GM18907 (cell line): ENCODE data around the gene VPS50.
"Not testable (repeated sequence)": the region's sequence is repeated elsewhere in the genome, so short reads cannot be mapped to it uniquely, and the experiment has no call there.

Source experiments
- ATAC-seq: cut with Tn5 transposase; IDR thresholded peaks from one replicate; pipeline ENCODE4 v1.9.1; 2021; ENCODE audit warnings: mild to moderate bottlenecking, moderate library complexity; ENCODE audit not compliant: unreplicated experiment

The VPS50 gene

GRCh38 chr7:93239824-93240223 is 7.7 kb downstream of the VPS50 start:
- ATAC-seq: no peak

- no peak for ATAC-seq
These were observed 9.9 kb downstream of the VPS50 start for GRCh38 chr7:93242106-93242505.

DNA sequence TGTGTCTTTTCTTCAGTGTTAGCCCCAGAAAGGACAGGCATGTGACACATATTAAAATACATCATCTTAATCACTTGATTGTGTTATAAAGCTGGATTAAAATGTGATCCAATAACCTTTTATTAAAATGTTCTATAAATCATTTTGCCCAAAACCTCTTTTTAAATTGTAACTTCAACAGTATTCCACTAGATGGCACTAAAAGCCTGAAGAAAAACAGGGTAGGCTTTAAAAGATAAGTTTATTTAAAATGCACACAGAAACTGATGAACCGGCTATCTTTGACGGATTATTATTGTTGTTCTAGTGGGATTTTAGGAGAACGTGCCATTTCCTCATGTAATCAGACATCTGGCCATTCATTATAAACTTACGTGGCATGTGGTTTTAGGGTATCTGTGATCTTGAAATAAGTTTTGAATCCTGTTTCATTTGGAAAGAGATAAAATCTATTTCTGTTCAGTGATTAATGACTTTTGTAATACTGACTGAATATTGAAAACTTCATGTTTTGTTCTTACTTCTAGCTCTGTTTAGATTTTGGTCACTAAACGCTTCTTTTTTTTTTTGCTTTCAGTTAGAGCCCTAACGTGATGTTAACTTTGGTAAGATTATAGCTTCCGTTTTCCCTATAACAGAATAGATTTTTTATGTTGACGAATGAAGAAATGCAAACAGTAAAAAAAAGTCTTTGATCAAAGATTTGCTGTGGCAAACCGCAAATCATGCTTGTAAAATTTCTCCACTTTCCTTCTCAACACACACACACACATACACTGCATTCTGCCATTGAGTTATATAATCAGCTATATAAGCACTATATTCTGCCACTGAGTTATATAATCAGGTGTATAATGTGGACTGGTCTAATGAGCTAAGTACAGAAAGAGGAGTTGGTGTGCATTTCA is 13.6 kb downstream of the VPS50 start:
- no peak for ATAC-seq

DNA sequence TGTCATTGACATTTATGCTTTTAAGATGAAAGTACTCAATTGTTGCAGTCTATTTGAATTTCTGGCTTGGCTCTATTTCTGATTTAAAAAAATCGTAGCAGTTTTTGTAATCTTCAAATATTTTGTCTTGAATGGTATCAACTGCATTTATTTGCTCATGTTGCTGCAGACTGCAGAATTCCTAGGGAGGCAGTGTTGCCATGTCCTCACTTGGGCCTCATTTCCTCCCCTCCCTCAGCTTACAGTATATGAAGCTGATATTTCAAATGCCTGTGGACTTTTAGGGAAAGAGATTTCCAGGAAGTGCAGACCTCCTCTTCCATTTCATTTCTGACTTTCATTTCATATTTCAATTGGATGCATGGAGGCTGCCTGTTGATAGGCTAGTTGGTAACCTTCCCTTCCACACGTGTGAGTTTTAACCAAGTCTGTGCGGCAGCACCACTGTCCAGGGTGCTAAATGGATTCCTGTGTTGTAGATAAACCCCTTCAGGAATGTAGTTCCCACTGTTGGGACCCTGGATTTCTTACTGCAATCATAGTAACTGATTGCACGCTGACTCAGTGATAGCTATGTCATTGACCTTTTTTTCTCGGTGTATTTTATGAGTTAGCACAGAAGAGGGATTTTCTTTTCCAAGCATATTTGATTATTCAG is 17.5 kb downstream of the VPS50 start:
- ATAC-seq: no peak

- ATAC-seq: no peak
These were observed 26.5 kb downstream of the VPS50 start for GRCh38 chr7:93258661-93259060.

DNA sequence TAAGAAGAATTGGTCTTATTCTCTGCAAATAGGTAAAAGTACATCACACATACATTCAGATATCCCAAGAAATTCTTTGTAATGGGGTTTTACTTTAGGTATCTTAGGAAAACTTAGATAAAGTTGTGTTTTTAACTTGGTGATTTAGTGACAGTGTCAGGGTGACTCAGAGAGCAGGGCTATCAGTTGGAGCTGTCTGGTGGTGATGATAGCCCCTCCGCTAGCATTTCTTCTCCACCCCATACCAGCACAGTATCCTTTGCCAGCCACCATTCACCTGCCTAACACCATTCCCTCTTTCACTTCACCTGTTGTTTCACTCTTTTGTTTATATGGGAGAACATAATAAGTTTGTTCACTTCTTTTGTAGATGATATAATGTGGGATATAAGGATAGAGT is 30.4 kb downstream of the VPS50 start:
- ATAC-seq: no peak

DNA sequence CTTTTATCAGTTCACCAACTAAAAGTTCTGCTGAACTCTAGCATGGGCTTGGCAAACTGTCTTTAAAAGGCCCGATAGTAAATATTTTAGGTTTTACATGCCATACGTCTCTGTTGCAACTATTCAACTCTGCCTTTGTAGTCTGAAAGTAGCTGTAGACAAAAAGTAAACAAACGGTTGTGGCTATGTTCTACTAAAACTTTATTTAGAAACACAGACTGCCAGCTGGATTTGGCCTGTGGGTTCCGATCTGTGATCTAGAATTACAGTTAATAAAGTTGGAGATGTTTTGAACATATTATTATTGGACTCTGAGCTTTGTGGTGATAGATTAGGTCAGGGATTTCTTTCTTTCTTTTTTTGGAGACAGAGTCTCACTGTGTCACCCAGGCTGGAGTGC is 33.1 kb downstream of the VPS50 start:
- ATAC-seq: no peak

GRCh38 chr7:93279541-93279940 is 47.4 kb downstream of the VPS50 start:
- no peak for ATAC-seq

DNA sequence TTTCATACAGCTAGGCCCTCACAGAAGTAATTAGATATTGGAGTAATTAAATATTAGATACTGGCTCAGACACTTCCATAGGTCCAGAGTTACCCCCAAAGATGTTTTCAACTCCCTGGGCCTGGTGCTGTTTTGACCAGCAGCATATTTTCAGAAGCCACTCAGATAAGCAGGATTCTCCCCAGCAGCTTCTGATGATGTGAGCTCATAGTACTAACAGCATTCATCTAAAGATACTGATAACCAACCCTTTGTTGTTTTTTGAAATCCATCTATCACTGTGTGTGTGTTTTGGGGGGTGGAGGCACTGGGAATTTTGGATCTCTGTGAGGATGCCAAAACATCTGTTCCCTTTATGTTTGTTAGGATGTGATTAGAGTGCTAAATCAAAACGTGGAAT is 52.7 kb downstream of the VPS50 start:
- no peak for ATAC-seq

GRCh38 chr7:93293229-93293628 is 61.1 kb downstream of the VPS50 start:
- no peak for ATAC-seq

- no peak for ATAC-seq
These were observed 66.0 kb downstream of the VPS50 start for GRCh38 chr7:93298206-93298605.

GRCh38 chr7:93298671-93299070 is 66.5 kb downstream of the VPS50 start:
- no peak for ATAC-seq

DNA sequence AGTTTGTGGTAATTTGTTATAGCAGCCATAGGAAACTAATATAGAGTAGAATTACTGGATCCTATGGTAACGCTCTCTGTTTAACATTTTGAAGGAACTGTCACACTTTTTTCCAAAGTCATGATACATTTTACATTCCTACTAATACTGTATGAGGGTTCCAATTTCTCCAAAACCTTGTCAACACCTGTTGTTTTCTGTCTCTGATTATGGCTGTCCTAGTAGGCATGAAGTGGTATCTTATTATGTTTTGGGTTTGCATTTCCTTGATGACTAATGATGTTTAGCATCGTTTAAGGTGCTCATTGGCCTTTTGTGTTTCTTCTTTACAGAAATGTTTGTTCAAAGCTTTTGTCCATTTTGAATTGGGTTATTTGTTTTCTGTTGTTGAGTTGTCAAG is 69.6 kb downstream of the VPS50 start:
- no peak for ATAC-seq

DNA sequence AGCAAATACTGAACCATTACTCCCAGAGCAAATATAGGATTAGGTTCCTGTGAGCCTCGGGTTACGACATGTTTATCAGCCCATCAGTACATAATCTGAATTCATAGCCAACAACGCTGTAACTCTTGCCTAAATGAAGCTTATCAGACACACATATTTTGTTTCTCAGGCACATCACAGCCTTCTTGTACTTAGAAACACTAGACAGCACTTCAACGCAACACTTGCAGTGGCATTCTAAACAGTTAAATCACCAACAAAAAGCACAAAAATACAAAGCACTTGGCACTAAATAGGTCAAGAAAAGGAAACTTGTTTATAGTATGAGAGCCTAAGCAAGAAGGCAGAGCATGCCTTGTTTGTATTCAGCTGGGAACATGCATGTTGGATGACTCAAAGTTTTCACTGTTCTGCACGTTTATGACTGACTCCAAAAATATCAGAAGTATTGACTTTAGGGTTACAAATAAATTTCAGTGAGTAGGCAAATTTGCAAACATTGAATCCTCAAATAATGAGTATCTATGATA is 75.0 kb downstream of the VPS50 start:
- ATAC-seq: no peak

GRCh38 chr7:93307943-93308342 is 75.8 kb downstream of the VPS50 start:
- no peak for ATAC-seq

DNA sequence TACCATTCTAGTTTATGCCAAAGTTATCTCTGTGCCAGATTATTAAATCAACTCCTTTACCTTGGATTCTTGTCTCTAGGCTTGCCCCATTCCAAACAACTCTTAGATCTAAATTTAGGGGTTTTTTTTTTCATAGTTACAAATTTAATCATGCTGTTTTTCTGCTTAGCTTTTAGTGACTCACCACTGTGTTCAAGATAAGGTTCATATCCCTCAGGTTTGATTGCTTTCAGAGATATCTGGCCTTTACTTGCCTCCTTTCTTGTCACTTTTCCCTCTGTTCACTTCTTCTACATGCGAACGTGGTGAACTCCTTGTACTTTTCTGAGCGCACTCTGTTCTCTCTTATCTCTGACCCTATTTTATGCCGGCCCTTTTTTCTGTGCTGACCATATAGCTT is 78.2 kb downstream of the VPS50 start:
- ATAC-seq: no peak

DNA sequence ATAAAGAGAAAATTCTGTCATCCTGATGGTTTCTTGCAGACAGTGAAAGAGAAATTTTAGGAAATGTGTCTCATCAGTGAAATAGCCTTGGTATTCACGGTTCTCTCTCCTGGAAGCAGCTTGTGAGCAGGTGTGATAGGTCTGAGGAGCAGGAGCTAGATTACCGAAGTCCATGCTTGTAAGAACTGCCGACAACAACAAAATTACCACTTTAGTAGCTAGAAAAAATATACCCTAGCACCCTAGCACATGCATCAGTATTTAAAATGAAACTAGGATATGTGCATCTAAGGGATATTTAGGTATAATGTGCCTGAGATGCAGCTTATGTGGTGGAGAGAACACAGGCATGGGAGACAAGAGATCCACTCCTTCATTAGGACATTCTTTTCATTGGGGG is 82.3 kb downstream of the VPS50 start:
- ATAC-seq: no peak

- no peak for ATAC-seq
These were observed 83.7 kb downstream of the VPS50 start for GRCh38 chr7:93315896-93316295.

GRCh38 chr7:93316730-93317129 is 84.6 kb downstream of the VPS50 start:
- ATAC-seq: no peak

GRCh38 chr7:93320887-93321286 is 88.7 kb downstream of the VPS50 start:
- no peak for ATAC-seq

DNA sequence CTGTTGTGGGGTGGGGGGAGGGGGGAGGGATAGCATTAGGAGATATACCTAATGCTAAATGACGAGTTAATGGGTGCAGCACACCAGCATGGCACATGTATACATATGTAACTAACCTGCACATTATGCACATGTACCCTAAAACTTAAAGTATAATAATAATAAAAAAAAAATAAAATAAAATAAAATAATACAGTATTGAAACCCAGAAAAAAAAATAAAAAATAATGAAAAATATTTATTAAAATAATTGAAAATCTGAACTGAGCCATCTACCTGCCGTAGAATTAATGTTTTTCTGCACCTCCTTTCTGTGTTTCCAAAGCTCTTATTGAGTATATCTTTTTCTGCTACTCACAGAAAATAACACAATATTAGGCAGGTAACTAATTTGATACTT is 94.1 kb downstream of the VPS50 start:
- not testable (repeated sequence) for ATAC-seq

DNA sequence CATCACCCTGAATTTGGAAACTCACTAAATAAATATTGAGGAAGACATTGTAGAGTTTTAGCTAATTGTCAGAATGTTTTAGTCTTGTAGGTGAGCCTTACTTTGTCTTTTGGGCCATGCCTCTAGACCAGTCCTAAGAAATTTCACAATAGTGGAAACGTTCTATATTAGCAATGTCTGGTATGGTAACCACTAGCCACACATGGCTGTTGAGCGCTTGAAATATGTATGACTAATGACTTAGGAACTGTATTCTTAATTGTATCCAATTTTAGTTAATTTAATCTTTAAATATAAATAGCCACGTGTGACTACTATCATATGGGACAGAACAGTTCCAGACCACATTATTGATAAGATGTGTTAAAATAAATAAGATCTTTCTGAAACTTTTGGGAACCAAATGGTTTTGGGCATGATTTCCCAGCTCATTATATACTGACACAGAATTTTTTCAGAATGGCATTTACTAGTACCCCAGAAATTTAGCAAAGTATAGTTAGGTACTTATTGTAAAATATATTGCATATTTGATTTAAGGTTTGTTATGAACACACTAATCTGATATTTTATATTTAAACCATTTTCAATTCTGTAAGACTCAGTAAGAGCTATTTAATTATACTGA is 95.0 kb downstream of the VPS50 start:
- ATAC-seq: no peak
